HepG2 (cell line): Measurements from ENCODE around the gene NR1H2. TPM values are rescaled to one million over a fixed set of nuclear protein-coding genes. Genes with fewer than 3 reads are reported as not detected.
A peak's percentile ranks its signal among the peaks of the same experiment; 100 is the strongest.

ENCODE experiments used
- AFF4 ChIP-seq: sonication (generic); formaldehyde crosslinking; IDR thresholded peaks from 2 replicates; pipeline ENCODE4 v1.4.0; 2020; ENCODE audit warnings: missing genetic modification reagents
- AKAP8 ChIP-seq: sonication (generic); formaldehyde crosslinking; IDR thresholded peaks from 2 replicates; pipeline ENCODE4 v1.5.1; 2020; ENCODE audit warnings: mild to moderate bottlenecking, missing genetic modification reagents
- DMTF1 ChIP-seq: sonication (generic); formaldehyde crosslinking; IDR thresholded peaks from 2 replicates; pipeline ENCODE4 v1.4.0; 2020; ENCODE audit warnings: mild to moderate bottlenecking, missing genetic modification reagents
- E2F2 ChIP-seq: sonication (generic); formaldehyde crosslinking; IDR thresholded peaks from 2 replicates; pipeline ENCODE4 v1.4.0; 2020; ENCODE audit warnings: missing genetic modification reagents, borderline replicate concordance
- MIER3 ChIP-seq: IDR thresholded peaks from 2 replicates; pipeline ENCODE4 v1.6.1; 2016; ENCODE audit warnings: missing compliant biosample characterization, borderline replicate concordance
- RFX1 ChIP-seq: fragments of 450-650 bp; IDR thresholded peaks from 2 replicates; pipeline ENCODE4 v1.6.1; 2017
- SNAPC4 ChIP-seq: sonication (generic); formaldehyde crosslinking; IDR thresholded peaks from 2 replicates; pipeline ENCODE4 v1.4.0; 2020; ENCODE audit warnings: mild to moderate bottlenecking, missing genetic modification reagents
- ZBTB3 ChIP-seq: sonication (generic); formaldehyde crosslinking; IDR thresholded peaks from 2 replicates; pipeline ENCODE4 v1.4.0; 2020; ENCODE audit warnings: low read depth, mild to moderate bottlenecking, moderate library complexity, missing genetic modification reagents, borderline replicate concordance
- ZFP82 ChIP-seq: sonication (generic); formaldehyde crosslinking; IDR thresholded peaks from 2 replicates; pipeline ENCODE4 v1.5.1; 2020; ENCODE audit warnings: mild to moderate bottlenecking, missing genetic modification reagents, borderline replicate concordance
- ZNF136 ChIP-seq: sonication (generic); formaldehyde crosslinking; IDR thresholded peaks from 2 replicates; pipeline ENCODE4 v1.8.1; 2022; ENCODE audit warnings: low read depth, mild to moderate bottlenecking, moderate library complexity, missing genetic modification reagents
- ZNF180 ChIP-seq: sonication (generic); formaldehyde crosslinking; IDR thresholded peaks from 2 replicates; pipeline ENCODE4 v1.4.0; 2020; ENCODE audit warnings: low read depth, missing genetic modification reagents, borderline replicate concordance
- ZNF672 ChIP-seq: sonication (generic); formaldehyde crosslinking; IDR thresholded peaks from 2 replicates; pipeline ENCODE4 v1.8.1; 2022; ENCODE audit warnings: missing genetic modification reagents
- ZNF772 ChIP-seq: sonication (generic); formaldehyde crosslinking; IDR thresholded peaks from 2 replicates; pipeline ENCODE4 v1.5.0; 2020; ENCODE audit warnings: mild to moderate bottlenecking, missing genetic modification reagents
- polyA plus RNA-seq, 8 experiments: library from polyadenylated mRNA; depleted of rRNA in 3 of 8; stranded (reverse) in 7 of 8; unstranded in 1 of 8; fragments of >200 nt; fragmentation: Illumina TruSeq in 4 of 8; extraction: Trizol in 4 of 8; gene quantifications; 2 replicates each; pipeline versions ENCODE4 v1.2.1 to v1.2.3, GENCODE V29; 2011 to 2016; ENCODE audit warnings: low read depth in 4 of 8, missing spikeins in 1 of 8, mixed read lengths in 1 of 8; ENCODE audit not compliant: insufficient read depth in 1 of 8
- total RNA-seq, 5 experiments: library from RNA; depleted of rRNA; stranded (reverse); fragments of >200 nt; fragmentation: Illumina TruSeq; extraction: Trizol; gene quantifications; 2 replicates each; pipeline ENCODE4 v1.2.3, GENCODE V29; 2016; ENCODE audit warnings: low read depth in 1 of 5

NR1H2 gene
- total and polyA plus RNA-seq, 2 of the 13 experiments (the other 11 are each of a cell fraction or from before 2014, with no cell fraction given), result 10.3 to 13.5 TPM

- TF ChIP-seq MIER3 (CRISPR knock-in tag) (0 out of 2 replicates have a peak, but pooled peaks have one; percentile 32), AKAP8 (peak; percentile 96), ZBTB3 (peak; percentile 76; the same call in 1 of the 2 replicates), AFF4 (no peak), SNAPC4 (CRISPR knock-in tag) (no peak), DMTF1 (CRISPR knock-in tag) (no peak), ZNF772 (CRISPR knock-in tag) (peak; percentile 14; the same call in 1 of the 2 replicates), ZNF672 (CRISPR knock-in tag) (no peak), RFX1 (no peak), E2F2 (peak; percentile 87; the same call in 1 of the 2 replicates), ZFP82 (CRISPR knock-in tag) (peak; percentile 91; the same call in 1 of the 2 replicates), ZNF180 (no peak), ZNF136 (CRISPR knock-in tag) (peak; percentile 96; the same call in 1 of the 2 replicates)
These were observed 7.8 kb downstream of the NR1H2 start, which contains the start of gene POLD1 (continued) for GRCh38 chr19:50383852-50384684.
